ENCODE data around the gene FUCA2. TPM values are rescaled to one million over a fixed set of nuclear protein-coding genes. Genes with fewer than 3 reads are reported as not detected.
"Not testable (repeated sequence)": the region's sequence is repeated elsewhere in the genome, so short reads cannot be mapped to it uniquely, and the experiment has no call there.

Gene FUCA2
- total RNA-seq, 4 donors from 2014 or later = 19.5 to 70.3 (median 46.9) TPM

DNA sequence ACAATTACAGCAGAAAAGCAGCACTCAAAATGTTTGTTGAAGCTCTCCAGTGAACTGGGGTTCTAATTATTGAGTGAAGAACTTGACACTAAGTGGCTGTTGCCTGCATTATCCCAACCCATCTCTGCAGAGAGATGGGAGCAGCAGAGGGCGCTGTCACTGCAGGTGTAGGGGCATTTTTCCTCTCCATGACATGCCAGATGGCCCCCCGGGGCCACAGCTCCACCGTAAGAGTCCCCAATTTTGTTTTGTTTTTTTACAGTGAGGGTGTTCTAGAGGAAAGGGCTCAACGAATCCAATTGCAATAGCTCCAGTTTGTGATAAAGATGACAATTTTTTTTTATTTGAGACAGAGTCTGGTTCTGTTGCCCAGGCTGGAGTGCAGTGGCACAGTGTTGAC is 1.9 kb upstream of the FUCA2 start:
- H3K36me3 ChIP-seq = no peaks in the 10 kb centered on the region
- 64 to 67% methylated on average over 4 of the region's 4 CpGs for WGBS, 2 donors (ENCODE audit: low coverage in 1 of 2)
- TF ChIP-seq POLR2A (IDR thresholded peaks at IDR 0.05) (no peak), POLR2AphosphoS5 (IDR thresholded peaks at IDR 0.05) (no peak)
- TF ChIP-seq, protein P1, sequence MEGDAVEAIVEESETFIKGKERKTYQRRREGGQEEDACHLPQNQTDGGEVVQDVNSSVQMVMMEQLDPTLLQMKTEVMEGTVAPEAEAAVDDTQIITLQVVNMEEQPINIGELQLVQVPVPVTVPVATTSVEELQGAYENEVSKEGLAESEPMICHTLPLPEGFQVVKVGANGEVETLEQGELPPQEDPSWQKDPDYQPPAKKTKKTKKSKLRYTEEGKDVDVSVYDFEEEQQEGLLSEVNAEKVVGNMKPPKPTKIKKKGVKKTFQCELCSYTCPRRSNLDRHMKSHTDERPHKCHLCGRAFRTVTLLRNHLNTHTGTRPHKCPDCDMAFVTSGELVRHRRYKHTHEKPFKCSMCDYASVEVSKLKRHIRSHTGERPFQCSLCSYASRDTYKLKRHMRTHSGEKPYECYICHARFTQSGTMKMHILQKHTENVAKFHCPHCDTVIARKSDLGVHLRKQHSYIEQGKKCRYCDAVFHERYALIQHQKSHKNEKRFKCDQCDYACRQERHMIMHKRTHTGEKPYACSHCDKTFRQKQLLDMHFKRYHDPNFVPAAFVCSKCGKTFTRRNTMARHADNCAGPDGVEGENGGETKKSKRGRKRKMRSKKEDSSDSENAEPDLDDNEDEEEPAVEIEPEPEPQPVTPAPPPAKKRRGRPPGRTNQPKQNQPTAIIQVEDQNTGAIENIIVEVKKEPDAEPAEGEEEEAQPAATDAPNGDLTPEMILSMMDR (IDR thresholded peaks at IDR 0.05) = peak; percentile 35 to 49 (median 48)
- peak; percentile 65 for DNase-seq
- no peak overlapping the region for H3K27ac ChIP-seq
- H3K27me3 ChIP-seq = no peaks in the 10 kb centered on the region
- H3K4me1 ChIP-seq = peaks cover 0 to 39% (median 16%) of the 10 kb centered on the region in 4 donors
- no peaks in the 10 kb centered on the region for H3K9me3 ChIP-seq
- in situ Hi-C loops (cut with MboI; ENCODE audit: low pct_ligation_motif_present in 1 of 4, low pct_unique_long_range_greater_than_20kb in 1 of 4, low sequenced_read_pairs in 3 of 4) (no loop called here), intact Hi-C loops (cut with DNase I; ENCODE audit: low total_unique reads) (no loop called here)
- no peak overlapping the region for H3K4me3 ChIP-seq

DNA sequence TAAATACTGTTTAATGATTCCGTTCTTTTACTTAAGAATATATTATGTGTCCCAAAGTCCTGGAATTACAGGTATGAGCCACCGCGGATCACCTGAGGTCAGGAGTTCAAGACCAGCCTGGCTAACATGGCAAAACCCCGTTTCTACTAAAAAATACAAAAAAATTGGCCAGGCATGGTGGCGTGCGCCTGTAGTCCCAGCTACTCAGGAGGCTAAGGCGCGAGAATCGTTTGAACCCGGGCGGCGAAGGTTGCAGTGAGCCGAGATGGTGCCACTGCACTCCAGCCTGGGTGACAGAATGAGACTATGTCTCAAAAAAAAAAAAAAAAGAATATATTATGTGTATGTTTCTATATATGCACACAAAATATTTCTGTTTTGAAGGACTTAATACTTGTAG is 1.2 kb downstream of the FUCA2 start:
- peak overlapping the region in 2 of 4 donors; percentile 92 to 93 for H3K27ac ChIP-seq
- H3K4me3 ChIP-seq = peak overlapping the region in 3 of 4 donors; percentile 68 to 76 (median 68)
- H3K27me3 ChIP-seq; in situ Hi-C loops (cut with MboI; ENCODE audit: low pct_ligation_motif_present in 1 of 4, low pct_unique_long_range_greater_than_20kb in 1 of 4, low sequenced_read_pairs in 3 of 4); DNase-seq; H3K9me3 ChIP-seq; intact Hi-C loops (cut with DNase I; ENCODE audit: low total_unique reads): not testable (repeated sequence)
- H3K4me1 ChIP-seq = peaks cover 0 to 32% (median 16%) of the 10 kb centered on the region in 4 donors
- peaks cover 0 to 11% (median 0%) of the 10 kb centered on the region in 4 donors for H3K36me3 ChIP-seq
- WGBS, 2 donors (ENCODE audit: low coverage in 1 of 2) = 93 to 95% methylated on average over 13 of the region's 13 CpGs

DNA sequence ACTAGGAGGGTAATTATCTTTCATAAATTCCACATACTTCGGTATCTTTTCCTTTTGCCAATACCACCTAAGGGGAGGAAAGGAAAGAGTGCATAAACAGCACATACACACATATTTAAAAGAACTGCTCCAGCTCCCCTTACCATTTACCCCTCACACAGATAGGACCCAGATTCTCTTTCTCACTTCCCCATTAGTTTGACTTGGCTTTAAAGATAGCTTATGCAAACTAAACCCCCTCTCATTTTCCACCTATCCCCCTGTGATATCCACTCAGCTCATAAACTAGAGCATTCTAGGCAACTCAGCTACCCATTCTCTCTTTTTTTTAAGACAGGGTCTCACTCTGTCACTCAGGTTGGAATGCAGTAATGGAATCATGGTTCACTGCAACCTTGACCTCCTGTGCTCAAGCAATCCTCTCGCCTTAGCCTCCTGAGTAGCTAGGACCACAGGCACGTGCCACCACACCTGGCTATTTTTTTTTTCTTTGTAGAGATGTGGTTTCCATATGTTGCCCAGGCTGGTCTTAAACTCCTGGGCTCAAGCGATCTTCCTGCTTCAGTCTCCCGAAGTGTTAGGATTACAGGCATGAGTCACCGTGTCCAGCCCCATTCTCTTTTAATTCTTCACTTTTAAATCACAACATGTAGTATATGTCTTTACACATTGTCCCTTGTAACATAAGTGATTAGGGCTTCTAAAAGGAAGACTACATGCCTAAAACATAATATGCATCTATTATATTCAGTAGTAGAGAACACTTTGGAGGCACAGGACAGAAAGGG is 4.0 kb downstream of the FUCA2 start:
- in situ Hi-C loops (cut with MboI; ENCODE audit: low pct_ligation_motif_present in 1 of 4, low pct_unique_long_range_greater_than_20kb in 1 of 4, low sequenced_read_pairs in 3 of 4) (no loop called here), intact Hi-C loops (cut with DNase I; ENCODE audit: low total_unique reads) (no loop called here)
- Histone ChIP-seq H3K27me3 (no peaks in the 10 kb centered on the region), H3K36me3 (peaks cover 0 to 11% (median 0%) of the 10 kb centered on the region in 4 donors), H3K4me3 (no peak overlapping the region), H3K9me3 (no peaks in the 10 kb centered on the region), H3K4me1 (peaks cover 0 to 27% (median 13%) of the 10 kb centered on the region in 4 donors), H3K27ac (no peak overlapping the region)
- no peak for DNase-seq
- 78 to 84% methylated on average over 5 to 6 of the region's 6 CpGs for WGBS, 2 donors (ENCODE audit: low coverage in 1 of 2)
- TF ChIP-seq POLR2AphosphoS5 (IDR thresholded peaks at IDR 0.05) (no peak), EP300 (IDR thresholded peaks at IDR 0.05; ENCODE audit: low read depth) (no peak)

DNA sequence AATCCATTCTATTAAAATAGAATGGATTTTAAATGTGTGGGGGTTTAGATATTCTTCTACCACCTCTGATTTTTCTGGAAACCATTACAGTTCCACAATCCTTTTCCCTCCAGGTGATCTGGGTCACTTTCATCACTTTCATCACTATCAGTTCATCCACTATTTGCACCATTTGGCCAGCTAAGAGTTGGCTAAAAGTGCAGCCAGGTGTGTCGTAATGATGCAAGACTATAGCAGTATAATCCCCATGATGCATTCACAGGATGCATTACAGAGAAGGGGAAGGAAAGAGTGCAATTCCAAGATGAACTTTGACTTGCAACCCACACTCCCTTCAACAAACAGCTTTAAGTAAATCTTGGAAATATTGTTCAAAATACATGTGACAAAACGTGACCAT is 4.9 kb downstream of the FUCA2 start:
- WGBS, 2 donors (ENCODE audit: low coverage in 1 of 2) = 77 to 83% methylated on average over 2 of the region's 2 CpGs
- intact Hi-C loops (cut with DNase I; ENCODE audit: low total_unique reads) = no loop called here
- Histone ChIP-seq H3K36me3 (peaks cover 0 to 13% (median 0%) of the 10 kb centered on the region in 4 donors), H3K27me3 (no peaks in the 10 kb centered on the region), H3K4me1 (peaks cover 0 to 21% (median 9%) of the 10 kb centered on the region in 4 donors), H3K4me3 (no peak overlapping the region), H3K9me3 (no peaks in the 10 kb centered on the region), H3K27ac (no peak overlapping the region)
- no peak for TF ChIP-seq EP300 (IDR thresholded peaks at IDR 0.05; ENCODE audit: low read depth)
- no peak for TF ChIP-seq POLR2A (IDR thresholded peaks at IDR 0.05)
- TF ChIP-seq, protein P1 (IDR thresholded peaks at IDR 0.05) = no peak
- no peak for TF ChIP-seq POLR2AphosphoS5 (IDR thresholded peaks at IDR 0.05)
- in situ Hi-C loops (cut with MboI; ENCODE audit: low pct_ligation_motif_present in 1 of 4, low pct_unique_long_range_greater_than_20kb in 1 of 4, low sequenced_read_pairs in 3 of 4) = no loop called here
- no peak for DNase-seq

DNA sequence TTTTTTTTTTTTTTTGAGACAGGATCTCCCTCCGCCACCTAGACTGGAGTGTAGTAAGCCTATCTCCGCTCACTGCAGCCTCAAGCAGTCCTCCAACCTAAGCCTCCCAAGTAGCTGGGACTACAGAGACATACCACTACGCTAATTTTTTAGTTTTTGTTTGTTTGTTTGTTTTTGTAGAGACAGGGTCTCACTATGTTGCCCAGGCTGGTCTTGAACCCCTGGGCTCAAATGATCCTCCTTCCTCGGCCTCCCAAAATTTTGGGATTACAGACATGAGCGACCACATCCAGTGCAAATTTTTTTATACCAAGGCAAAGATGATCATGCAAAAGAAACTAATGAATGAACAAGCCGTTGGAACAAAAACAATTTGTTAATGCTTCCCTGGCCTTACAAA is 5.3 kb downstream of the FUCA2 start:
- no peak for TF ChIP-seq POLR2A (IDR thresholded peaks at IDR 0.05)
- TF ChIP-seq, protein P1 (IDR thresholded peaks at IDR 0.05) = no peak
- DNase-seq = no peak
- in situ Hi-C loops (cut with MboI; ENCODE audit: low pct_ligation_motif_present in 1 of 4, low pct_unique_long_range_greater_than_20kb in 1 of 4, low sequenced_read_pairs in 3 of 4) (no loop called here), intact Hi-C loops (cut with DNase I; ENCODE audit: low total_unique reads) (no loop called here)
- H3K27me3 ChIP-seq = no peaks in the 10 kb centered on the region
- no peaks in the 10 kb centered on the region for H3K9me3 ChIP-seq
- no peak overlapping the region for H3K4me3 ChIP-seq
- peaks cover 0 to 21% (median 8%) of the 10 kb centered on the region in 4 donors for H3K4me1 ChIP-seq
- peaks cover 0 to 17% (median 2%) of the 10 kb centered on the region in 4 donors for H3K36me3 ChIP-seq
- 96 to 98% methylated on average over 4 to 6 of the region's 6 CpGs for WGBS, 2 donors (ENCODE audit: low coverage in 1 of 2)
- H3K27ac ChIP-seq = no peak overlapping the region
